HepG2 (cell line): Measurements from ENCODE around the gene HSD3B7. TPM values are rescaled to one million over a fixed set of nuclear protein-coding genes. Genes with fewer than 3 reads are reported as not detected.
A peak's percentile ranks its signal among the peaks of the same experiment; 100 is the strongest.

Experiments
- CAMTA2 ChIP-seq: sonication (generic); formaldehyde crosslinking; IDR thresholded peaks from 2 replicates; pipeline ENCODE4 v1.4.0; 2020; ENCODE audit warnings: mild to moderate bottlenecking, missing genetic modification reagents, borderline replicate concordance
- CSRNP1 ChIP-seq: sonication (generic); formaldehyde crosslinking; IDR thresholded peaks from 2 replicates; pipeline ENCODE4 v1.8.1; 2023; ENCODE audit warnings: mild to moderate bottlenecking, missing genetic modification reagents
- IRX3 ChIP-seq: sonication (generic); formaldehyde crosslinking; IDR thresholded peaks from 2 replicates; pipeline ENCODE4 v1.8.1; 2023; ENCODE audit warnings: mild to moderate bottlenecking, low read depth, missing genetic modification reagents, borderline replicate concordance
- KAT7 ChIP-seq: IDR thresholded peaks from 2 replicates; pipeline ENCODE4 v1.6.1; 2018; ENCODE audit warnings: borderline replicate concordance, missing compliant biosample characterization
- NKX3-1 ChIP-seq: sonication (generic); formaldehyde crosslinking; IDR thresholded peaks from 2 replicates; pipeline ENCODE4 v1.5.0; 2020; ENCODE audit warnings: missing genetic modification reagents
- POLR2A ChIP-seq, 2 experiments: IDR thresholded peaks; 2 replicates each; pipeline ENCODE4 v1.6.1; 2011; ENCODE audit warnings: low read depth in 2 of 2, low read length in 2 of 2, mild to moderate bottlenecking in 1 of 2, moderate library complexity in 1 of 2; ENCODE audit not compliant: insufficient read depth in 1 of 2
- RORA ChIP-seq: sonication (generic); formaldehyde crosslinking; IDR thresholded peaks from 2 replicates; pipeline ENCODE4 v1.5.0; 2020; ENCODE audit warnings: mild to moderate bottlenecking, missing genetic modification reagents, moderate library complexity
- SIX1 ChIP-seq: sonication (generic); formaldehyde crosslinking; IDR thresholded peaks from 2 replicates; pipeline ENCODE4 v1.4.0; 2020; ENCODE audit warnings: missing genetic modification reagents, borderline replicate concordance
- SNAPC5 ChIP-seq: sonication (generic); formaldehyde crosslinking; IDR thresholded peaks from 2 replicates; pipeline ENCODE4 v1.8.1; 2023; ENCODE audit warnings: mild to moderate bottlenecking, missing genetic modification reagents, borderline replicate concordance
- SP140L ChIP-seq: sonication (generic); formaldehyde crosslinking; IDR thresholded peaks from 2 replicates; pipeline ENCODE4 v1.4.0; 2020; ENCODE audit warnings: missing genetic modification reagents, borderline replicate concordance
- SP2 ChIP-seq: sonication (generic); formaldehyde crosslinking; IDR thresholded peaks from 2 replicates; pipeline ENCODE4 v1.5.1; 2020; ENCODE audit warnings: mild to moderate bottlenecking, missing genetic modification reagents
- SPEN ChIP-seq: sonication (generic); formaldehyde crosslinking; IDR thresholded peaks from 2 replicates; pipeline ENCODE4 v1.5.1; 2020; ENCODE audit warnings: low read depth, mild to moderate bottlenecking, missing genetic modification reagents
- THAP7 ChIP-seq: sonication (generic); formaldehyde crosslinking; IDR thresholded peaks from 2 replicates; pipeline ENCODE4 v1.8.1; 2023; ENCODE audit warnings: mild to moderate bottlenecking, missing genetic modification reagents
- U2AF1 ChIP-seq: fragments of 200-400 bp; formaldehyde crosslinking; optimal IDR thresholded peaks from 2 replicates; pipeline ENCODE3; 2017; ENCODE audit warnings: mild to moderate bottlenecking, low read depth, low read length
- ZNF230 ChIP-seq: sonication (generic); formaldehyde crosslinking; IDR thresholded peaks from 2 replicates; pipeline ENCODE4 v1.4.0; 2020; ENCODE audit warnings: mild to moderate bottlenecking, missing genetic modification reagents
- ZNF263 ChIP-seq: sonication (generic); formaldehyde crosslinking; IDR thresholded peaks from 2 replicates; pipeline ENCODE4 v1.4.0; 2020; ENCODE audit warnings: missing genetic modification reagents
- ZNF264 ChIP-seq: sonication (generic); formaldehyde crosslinking; IDR thresholded peaks from 2 replicates; pipeline ENCODE4 v1.4.0; 2020; ENCODE audit warnings: missing genetic modification reagents
- ZNF280B ChIP-seq: sonication (generic); formaldehyde crosslinking; IDR thresholded peaks from 2 replicates; pipeline ENCODE4 v1.5.0; 2020; ENCODE audit warnings: missing genetic modification reagents, mild to moderate bottlenecking, borderline replicate concordance
- ZNF567 ChIP-seq: sonication (generic); formaldehyde crosslinking; IDR thresholded peaks from 2 replicates; pipeline ENCODE4 v1.8.1; 2023; ENCODE audit warnings: mild to moderate bottlenecking, missing genetic modification reagents, borderline replicate concordance
- ZNF678 ChIP-seq: sonication (generic); formaldehyde crosslinking; IDR thresholded peaks from 2 replicates; pipeline ENCODE4 v1.4.0; 2020; ENCODE audit warnings: mild to moderate bottlenecking, missing genetic modification reagents
- ZNF710 ChIP-seq: sonication (generic); formaldehyde crosslinking; IDR thresholded peaks from 2 replicates; pipeline ENCODE4 v1.5.0; 2020; ENCODE audit warnings: mild to moderate bottlenecking, missing genetic modification reagents, borderline replicate concordance
- ZNF781 ChIP-seq: sonication (generic); formaldehyde crosslinking; IDR thresholded peaks from 2 replicates; pipeline ENCODE4 v1.5.1; 2020; ENCODE audit warnings: borderline replicate concordance, mild to moderate bottlenecking, missing genetic modification reagents; ENCODE audit errors: not compliant biosample characterization
- ZSCAN25 ChIP-seq: sonication (generic); formaldehyde crosslinking; IDR thresholded peaks from 2 replicates; pipeline ENCODE4 v1.8.0; 2022; ENCODE audit warnings: mild to moderate bottlenecking, missing genetic modification reagents
- ZSCAN29 ChIP-seq: sonication (generic); formaldehyde crosslinking; conservative IDR thresholded peaks from 2 replicates; pipeline ENCODE4 v1.4.0; 2020; ENCODE audit warnings: mild to moderate bottlenecking, missing genetic modification reagents
- polyA plus RNA-seq, 8 experiments: library from polyadenylated mRNA; depleted of rRNA in 3 of 8; stranded (reverse) in 7 of 8; unstranded in 1 of 8; fragments of >200 nt; fragmentation: Illumina TruSeq in 4 of 8; extraction: Trizol in 4 of 8; gene quantifications; 2 replicates each; pipeline versions ENCODE4 v1.2.1 to v1.2.3, GENCODE V29; 2011 to 2016; ENCODE audit warnings: low read depth in 4 of 8, missing spikeins in 1 of 8, mixed read lengths in 1 of 8; ENCODE audit not compliant: insufficient read depth in 1 of 8
- total RNA-seq, 5 experiments: library from RNA; depleted of rRNA; stranded (reverse); fragments of >200 nt; fragmentation: Illumina TruSeq; extraction: Trizol; gene quantifications; 2 replicates each; pipeline ENCODE4 v1.2.3, GENCODE V29; 2016; ENCODE audit warnings: low read depth in 1 of 5

The HSD3B7 gene
- total and polyA plus RNA-seq, 2 of the 13 experiments (the other 11 are each of a cell fraction or from before 2014, with no cell fraction given) = 32.9 to 69.7 TPM

GRCh38 chr16:30996985-30997724 lies 12.1 kb downstream of the HSD3B7 start (continued):
- 0 out of 2 replicates have a peak, but pooled peaks have one; percentile 8 for TF ChIP-seq SIX1
- TF ChIP-seq RORA = no peak
- peak; percentile 30; the same call in 1 of the 2 replicates for TF ChIP-seq ZNF280B (CRISPR knock-in tag)
- TF ChIP-seq ZNF781 = no peak
- no peak for TF ChIP-seq SP140L (CRISPR knock-in tag)
- peak; percentile 83 to 87 for TF ChIP-seq POLR2A (IDR thresholded peaks at IDR 0.05; ENCODE audit: insufficient read depth in 1 of 2, low read depth in 2 of 2, low read length in 2 of 2)
- TF ChIP-seq SP2 (CRISPR knock-in tag) = no peak
- no peak; the same call in 1 of the 2 replicates for TF ChIP-seq ZNF230 (CRISPR knock-in tag)
- TF ChIP-seq SPEN (CRISPR knock-in tag) = peak; percentile 18; the same call in 1 of the 2 replicates
- no peak; the same call in 1 of the 2 replicates for TF ChIP-seq ZNF264 (CRISPR knock-in tag)
- 0 out of 2 replicates have a peak, but pooled peaks have one; percentile 21 for TF ChIP-seq ZNF678 (CRISPR knock-in tag)
- peak; percentile 64 for TF ChIP-seq ZNF567 (CRISPR knock-in tag)
- no peak for TF ChIP-seq ZNF263 (CRISPR knock-in tag)
- peak; percentile 84; the same call in 1 of the 2 replicates for TF ChIP-seq THAP7 (CRISPR knock-in tag)
- TF ChIP-seq IRX3 (CRISPR knock-in tag) = no peak; the same call in 1 of the 2 replicates
- TF ChIP-seq CAMTA2 (CRISPR knock-in tag) = no peak
- TF ChIP-seq ZNF710 (CRISPR knock-in tag) = peak; percentile 74; the same call in 1 of the 2 replicates
- 0 out of 2 replicates have a peak, but pooled peaks have one; percentile 42 for TF ChIP-seq ZSCAN29 (CRISPR knock-in tag)
- no peak for TF ChIP-seq ZSCAN25 (CRISPR knock-in tag)
- TF ChIP-seq CSRNP1 (CRISPR knock-in tag) = peak; percentile 91; the same call in 1 of the 2 replicates
- peak; percentile 75 for TF ChIP-seq KAT7 (CRISPR knock-in tag)
- no peak for TF ChIP-seq U2AF1
- TF ChIP-seq NKX3-1 (CRISPR knock-in tag) = 0 out of 2 replicates have a peak, but pooled peaks have one; percentile 15
- TF ChIP-seq SNAPC5 (CRISPR knock-in tag) = no peak
